ENCODE data around the gene FKBP9.
A peak's percentile ranks its signal among the peaks of the same experiment; 100 is the strongest.
"Not testable (repeated sequence)": the region's sequence is repeated elsewhere in the genome, so short reads cannot be mapped to it uniquely, and the experiment has no call there.

The FKBP9 gene

GRCh38 chr7:32942415-32943251 lies 14.6 kb upstream of the FKBP9 start:
- peak; percentile 93 for DNase-seq (ENCODE audit: low spot score)
- TF ChIP-seq, protein P1, sequence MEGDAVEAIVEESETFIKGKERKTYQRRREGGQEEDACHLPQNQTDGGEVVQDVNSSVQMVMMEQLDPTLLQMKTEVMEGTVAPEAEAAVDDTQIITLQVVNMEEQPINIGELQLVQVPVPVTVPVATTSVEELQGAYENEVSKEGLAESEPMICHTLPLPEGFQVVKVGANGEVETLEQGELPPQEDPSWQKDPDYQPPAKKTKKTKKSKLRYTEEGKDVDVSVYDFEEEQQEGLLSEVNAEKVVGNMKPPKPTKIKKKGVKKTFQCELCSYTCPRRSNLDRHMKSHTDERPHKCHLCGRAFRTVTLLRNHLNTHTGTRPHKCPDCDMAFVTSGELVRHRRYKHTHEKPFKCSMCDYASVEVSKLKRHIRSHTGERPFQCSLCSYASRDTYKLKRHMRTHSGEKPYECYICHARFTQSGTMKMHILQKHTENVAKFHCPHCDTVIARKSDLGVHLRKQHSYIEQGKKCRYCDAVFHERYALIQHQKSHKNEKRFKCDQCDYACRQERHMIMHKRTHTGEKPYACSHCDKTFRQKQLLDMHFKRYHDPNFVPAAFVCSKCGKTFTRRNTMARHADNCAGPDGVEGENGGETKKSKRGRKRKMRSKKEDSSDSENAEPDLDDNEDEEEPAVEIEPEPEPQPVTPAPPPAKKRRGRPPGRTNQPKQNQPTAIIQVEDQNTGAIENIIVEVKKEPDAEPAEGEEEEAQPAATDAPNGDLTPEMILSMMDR (IDR thresholded peaks at IDR 0.05; ENCODE audit: extremely low read depth, missing control alignments), result peak; percentile 59

DNA sequence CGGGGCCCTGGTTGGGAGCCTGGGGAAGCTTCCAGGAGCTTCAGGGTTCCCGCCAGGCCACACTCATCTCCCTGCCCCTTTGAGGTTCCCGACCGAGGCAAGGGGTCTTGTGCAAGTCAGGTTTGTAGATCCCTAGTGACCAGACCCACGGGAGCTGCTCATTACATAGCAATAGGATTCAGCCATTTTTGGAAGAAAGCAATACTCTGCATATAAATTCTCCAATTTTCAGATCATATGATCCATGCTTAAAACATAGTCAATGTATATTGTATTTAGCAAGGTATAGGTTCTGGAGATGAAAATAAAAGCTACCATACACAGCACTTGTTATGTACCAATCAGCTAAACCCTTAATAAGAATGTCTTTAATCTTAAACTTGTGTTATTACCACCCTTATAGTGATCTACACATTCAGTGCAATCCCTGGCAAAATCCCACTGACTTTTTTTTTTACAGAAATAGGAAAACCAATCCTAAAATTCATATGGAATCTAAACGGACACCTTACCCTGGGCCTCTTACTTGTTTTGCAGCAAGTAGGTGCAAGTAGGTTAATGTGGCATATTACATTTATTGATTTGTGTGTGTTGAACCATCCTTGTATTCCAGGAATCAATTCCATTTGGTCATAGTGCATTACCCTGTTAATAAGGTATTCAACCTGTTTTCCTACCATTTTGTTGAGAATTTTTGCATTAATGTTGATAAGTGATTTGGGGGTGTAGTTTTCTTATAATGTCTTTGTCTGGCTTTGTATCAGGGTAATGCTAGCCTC lies 13.8 kb upstream of the FKBP9 start:
- DNase-seq (ENCODE audit: low spot score), result no peak
- TF ChIP-seq, protein P1 (IDR thresholded peaks at IDR 0.05; ENCODE audit: extremely low read depth, missing control alignments), result no peak

GRCh38 chr7:32947420-32947983 lies 9.7 kb upstream of the FKBP9 start:
- TF ChIP-seq, protein P1 (IDR thresholded peaks at IDR 0.05; ENCODE audit: extremely low read depth, missing control alignments), result no peak
- DNase-seq (ENCODE audit: low spot score), result no peak

- TF ChIP-seq, protein P1 (IDR thresholded peaks at IDR 0.05; ENCODE audit: extremely low read depth, missing control alignments), result no peak
- no peak for DNase-seq (ENCODE audit: low spot score)
Measured at GRCh38 chr7:32948202-32948601, 9.0 kb upstream of the FKBP9 start.

DNA sequence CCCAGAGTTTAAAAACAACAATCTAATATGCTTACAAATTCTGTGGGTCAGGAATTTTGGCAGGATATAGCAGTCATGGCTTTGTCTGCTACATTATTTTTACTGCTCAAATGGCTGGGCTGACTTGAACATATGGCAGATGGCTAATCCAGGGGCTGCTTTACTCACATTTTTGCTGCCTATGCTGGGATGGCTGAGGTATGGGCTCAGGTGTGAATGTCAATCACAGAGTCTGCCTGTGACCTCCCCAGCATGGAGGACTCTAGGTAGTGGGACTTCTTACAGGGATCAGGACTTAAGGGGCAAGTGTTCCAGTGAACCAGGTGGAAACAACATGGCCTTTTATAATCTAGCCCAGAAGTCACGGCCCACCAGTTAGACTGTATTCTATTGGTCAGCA lies 4.4 kb upstream of the FKBP9 start:
- no peak for DNase-seq (ENCODE audit: low spot score)
- TF ChIP-seq, protein P1 (IDR thresholded peaks at IDR 0.05; ENCODE audit: extremely low read depth, missing control alignments), result no peak

GRCh38 chr7:32958046-32959025 lies 1.1 kb downstream of the FKBP9 start:
- peak; percentile 15 for DNase-seq (ENCODE audit: low spot score)

GRCh38 chr7:32963880-32964301 lies 6.7 kb downstream of the FKBP9 start:
- not testable (repeated sequence) for DNase-seq (ENCODE audit: low spot score)

More at GRCh38 chr7:32958046-32959025, 1.1 kb downstream of the FKBP9 start:
- TF ChIP-seq, protein P1 (IDR thresholded peaks at IDR 0.05; ENCODE audit: extremely low read depth, missing control alignments), result no peak

- DNase-seq (ENCODE audit: low spot score), result not testable (repeated sequence)
Measured at GRCh38 chr7:32964461-32965159, 7.4 kb downstream of the FKBP9 start.

GRCh38 chr7:32966489-32967267 lies 9.4 kb downstream of the FKBP9 start:
- DNase-seq (ENCODE audit: low spot score), result not testable (repeated sequence)

DNA sequence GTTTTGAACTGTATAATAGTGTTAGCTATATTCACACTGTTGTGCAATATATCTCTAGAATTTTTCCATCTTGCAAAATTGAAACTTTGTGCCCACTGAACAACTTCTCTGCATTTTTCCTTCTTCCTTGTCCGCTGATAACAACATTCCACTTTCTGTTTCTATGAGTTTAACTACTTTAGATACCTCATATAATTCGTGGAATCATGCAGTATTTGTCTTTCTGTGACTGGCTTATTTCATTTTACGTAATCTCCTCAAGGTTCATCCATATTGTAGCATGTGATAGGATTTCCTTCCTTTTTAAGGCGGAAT lies 10.0 kb downstream of the FKBP9 start:
- DNase-seq (ENCODE audit: low spot score), result not testable (repeated sequence)
